Sigmoid colon (tissue), 7 donors: ENCODE measurements around the gene MOB4. TPM values are rescaled to one million over a fixed set of nuclear protein-coding genes. Genes with fewer than 3 reads are reported as not detected.
"Not testable (repeated sequence)": the region's sequence is repeated elsewhere in the genome, so short reads cannot be mapped to it uniquely, and the experiment has no call there.

Experiments
- DNase-seq: peaks from one replicate; pipeline ENCODE4 v3.0.0-alpha.2; 2019
- H3K27ac ChIP-seq, 4 donors: fragments of 200-600 bp; sonication (generic); one replicate each; pipeline ENCODE4 v1.5.1; 2016 to 2019; ENCODE audit warnings: mild to moderate bottlenecking in 1 of 4
- H3K27me3 ChIP-seq, 3 donors: fragments of 200-600 bp; sonication (generic); one replicate each; pipeline ENCODE4 v1.5.1; 2019; ENCODE audit warnings: mild to moderate bottlenecking in 1 of 3
- H3K36me3 ChIP-seq, 4 donors: fragments of 200-600 bp; sonication (generic); one replicate each; pipeline ENCODE4 v1.5.1; 2016 to 2019
- H3K4me1 ChIP-seq, 4 donors: fragments of 200-600 bp; sonication (generic); one replicate each; pipeline ENCODE4 v1.5.1; 2017 to 2019
- H3K4me3 ChIP-seq, 4 donors: fragments of 200-600 bp; sonication (generic); one replicate each; pipeline ENCODE4 v1.5.1; 2017 to 2019; ENCODE audit warnings: mild to moderate bottlenecking in 2 of 4, moderate library complexity in 1 of 4
- H3K9me3 ChIP-seq, 4 donors: fragments of 200-600 bp in 3 of 4; sonication (generic) in 3 of 4; one replicate each; pipeline versions ENCODE4 v1.5.1 to v1.6.1; 2013 to 2019
- EP300 ChIP-seq, 4 donors: sonication (generic); formaldehyde crosslinking; IDR thresholded peaks; one replicate each; pipeline ENCODE4 v1.6.1; 2017; ENCODE audit warnings: antibody characterized with exemption in 4 of 4
- POLR2A ChIP-seq, 2 donors: fragments of 450-650 bp; IDR thresholded peaks; one replicate each; pipeline ENCODE4 v1.6.1; 2016; ENCODE audit warnings: antibody characterized with exemption in 2 of 2, mild to moderate bottlenecking in 2 of 2, moderate library complexity in 2 of 2
- POLR2AphosphoS5 ChIP-seq, 4 donors: sonication (generic); formaldehyde crosslinking; IDR thresholded peaks; one replicate each; pipeline ENCODE4 v1.6.1; 2017; ENCODE audit warnings: antibody characterized with exemption in 4 of 4
- WGBS, 2 donors: extraction: QIAGEN DNeasy Blood & Tissue Kit; methylation state at CpG; one replicate each; pipeline ENCODE4 v1.1.7; 2013; 5-methylcytosine and 5-hydroxymethylcytosine counted together
- intact Hi-C: fragments of 100-400 bp; cut with DNase I; formaldehyde crosslinking; loops from one replicate; pipeline ENCODE4 v1.15.1; 2023
- polyA plus RNA-seq, 3 donors: library from polyadenylated mRNA; stranded (reverse); fragments of 200-250 nt; gene quantifications; one replicate each; pipeline ENCODE4 v1.2.3, GENCODE V29; 2013
- total RNA-seq, 4 donors: library from RNA; depleted of rRNA; stranded (reverse); fragments of >200 nt; gene quantifications; one replicate each; pipeline ENCODE4 v1.1.0, GENCODE V29; 2016
- TF ChIP-seq, protein P1 (sequence below), 4 experiments: fragments of 450-650 bp in 3 of 4; fragments of 200-600 bp in 1 of 4; IDR thresholded peaks; one replicate each; pipeline ENCODE4 v1.5.1; 2016 to 2019; ENCODE audit warnings: antibody characterized with exemption in 4 of 4, mild to moderate bottlenecking in 3 of 4, moderate library complexity in 2 of 4
- donor health status: healthy with polysubstance abuse.
- donor health status: Bipolar disorder and iron deficiency.
- donor health status: healthy.

Gene MOB4
- total and polyA plus RNA-seq, 7 donors, result 22.2 to 50.5 (median 40.3) TPM

DNA sequence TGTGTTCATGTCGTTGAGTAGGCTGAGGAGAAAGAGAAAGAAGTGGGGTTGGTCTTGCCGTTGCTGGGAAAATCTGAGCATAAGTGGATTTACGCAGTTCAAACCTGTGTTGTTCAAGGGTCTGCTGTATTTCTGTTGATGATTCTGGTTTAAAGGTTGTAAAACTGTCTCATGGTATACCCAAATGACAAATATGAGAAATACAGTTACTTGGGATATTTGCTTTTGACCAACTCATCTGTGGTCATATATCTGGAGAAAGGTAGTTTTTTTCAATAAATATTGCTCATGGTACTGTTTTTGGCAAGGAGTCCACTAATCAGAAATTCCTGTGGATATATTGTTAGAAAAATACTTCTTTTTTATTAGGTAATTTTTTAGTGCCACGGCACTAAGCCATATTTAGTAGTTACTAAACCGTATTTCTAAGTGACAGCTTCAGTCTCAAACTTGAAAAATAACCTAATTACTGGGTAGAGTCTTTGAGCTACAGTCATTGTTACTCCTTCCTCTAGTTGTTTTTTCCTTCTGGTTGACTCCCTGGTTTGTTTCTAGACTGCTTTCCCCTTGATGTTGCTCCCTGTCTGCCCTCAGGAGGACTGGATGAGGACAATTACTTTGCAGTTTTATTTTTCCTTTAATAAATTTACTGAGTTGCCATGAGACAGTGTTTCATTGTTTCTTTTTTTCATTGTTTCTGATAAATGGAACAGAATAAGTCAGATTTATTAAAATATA lies 31.5 kb downstream of the MOB4 start:
- intact Hi-C loops, result no loop called here
- Histone ChIP-seq H3K27ac (no peak overlapping the region), H3K4me1 (no peaks in the 10 kb centered on the region), H3K36me3 (peaks cover 0 to 64% (median 18%) of the 10 kb centered on the region in 4 donors), H3K27me3 (no peaks in the 10 kb centered on the region), H3K9me3 (no peaks in the 10 kb centered on the region), H3K4me3 (no peak overlapping the region)
- DNase-seq, result no peak
- TF ChIP-seq POLR2A (IDR thresholded peaks at IDR 0.05) (no peak), POLR2AphosphoS5 (IDR thresholded peaks at IDR 0.05) (no peak), EP300 (IDR thresholded peaks at IDR 0.05) (no peak)
- TF ChIP-seq, protein P1, sequence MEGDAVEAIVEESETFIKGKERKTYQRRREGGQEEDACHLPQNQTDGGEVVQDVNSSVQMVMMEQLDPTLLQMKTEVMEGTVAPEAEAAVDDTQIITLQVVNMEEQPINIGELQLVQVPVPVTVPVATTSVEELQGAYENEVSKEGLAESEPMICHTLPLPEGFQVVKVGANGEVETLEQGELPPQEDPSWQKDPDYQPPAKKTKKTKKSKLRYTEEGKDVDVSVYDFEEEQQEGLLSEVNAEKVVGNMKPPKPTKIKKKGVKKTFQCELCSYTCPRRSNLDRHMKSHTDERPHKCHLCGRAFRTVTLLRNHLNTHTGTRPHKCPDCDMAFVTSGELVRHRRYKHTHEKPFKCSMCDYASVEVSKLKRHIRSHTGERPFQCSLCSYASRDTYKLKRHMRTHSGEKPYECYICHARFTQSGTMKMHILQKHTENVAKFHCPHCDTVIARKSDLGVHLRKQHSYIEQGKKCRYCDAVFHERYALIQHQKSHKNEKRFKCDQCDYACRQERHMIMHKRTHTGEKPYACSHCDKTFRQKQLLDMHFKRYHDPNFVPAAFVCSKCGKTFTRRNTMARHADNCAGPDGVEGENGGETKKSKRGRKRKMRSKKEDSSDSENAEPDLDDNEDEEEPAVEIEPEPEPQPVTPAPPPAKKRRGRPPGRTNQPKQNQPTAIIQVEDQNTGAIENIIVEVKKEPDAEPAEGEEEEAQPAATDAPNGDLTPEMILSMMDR (IDR thresholded peaks at IDR 0.05), result no peak
- WGBS, 2 donors, result 91 to 92% methylated on average over 5 of the region's 5 CpGs

- WGBS, 2 donors, result 94% methylated on average over 5 of the region's 5 CpGs
- intact Hi-C loops, result no loop called here
- Histone ChIP-seq H3K9me3 (no peaks in the 10 kb centered on the region), H3K27me3 (no peaks in the 10 kb centered on the region), H3K4me1 (no peaks in the 10 kb centered on the region), H3K27ac (no peak overlapping the region), H3K36me3 (peaks cover 0 to 64% (median 17%) of the 10 kb centered on the region in 4 donors), H3K4me3 (no peak overlapping the region)
- TF ChIP-seq EP300 (IDR thresholded peaks at IDR 0.05) (no peak), POLR2A (IDR thresholded peaks at IDR 0.05) (no peak), POLR2AphosphoS5 (IDR thresholded peaks at IDR 0.05) (no peak)
- TF ChIP-seq, protein P1 (IDR thresholded peaks at IDR 0.05), result no peak
- DNase-seq, result no peak
Observed at GRCh38 chr2:197548582-197548981, 32.7 kb downstream of the MOB4 start.

DNA sequence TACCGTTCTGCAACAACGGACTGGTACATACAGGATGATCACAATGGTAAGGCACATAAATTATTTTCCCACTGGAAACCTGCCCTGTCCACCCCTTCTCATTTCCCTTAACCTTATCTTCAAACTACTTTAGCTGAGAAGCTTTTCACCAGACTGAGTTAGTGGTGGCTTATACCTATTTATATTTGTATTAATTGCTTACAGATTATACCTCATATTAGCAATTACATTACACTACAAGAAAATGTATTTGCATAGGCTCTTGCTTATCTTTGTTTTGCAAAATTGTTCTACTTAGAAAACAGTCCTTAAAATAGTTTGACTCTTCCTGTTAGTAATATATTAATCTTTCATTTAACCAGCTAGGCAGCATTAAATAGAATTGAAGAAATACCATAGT lies 35.4 kb downstream of the MOB4 start:
- H3K4me1 ChIP-seq, H3K27ac ChIP-seq, H3K27me3 ChIP-seq, H3K4me3 ChIP-seq, intact Hi-C loops, DNase-seq, H3K9me3 ChIP-seq: not testable (repeated sequence)
- H3K36me3 ChIP-seq, result peaks cover 8 to 72% (median 21%) of the 10 kb centered on the region in 4 donors
- WGBS, 2 donors, result 95 to 96% methylated on average over 2 of the region's 2 CpGs

DNA sequence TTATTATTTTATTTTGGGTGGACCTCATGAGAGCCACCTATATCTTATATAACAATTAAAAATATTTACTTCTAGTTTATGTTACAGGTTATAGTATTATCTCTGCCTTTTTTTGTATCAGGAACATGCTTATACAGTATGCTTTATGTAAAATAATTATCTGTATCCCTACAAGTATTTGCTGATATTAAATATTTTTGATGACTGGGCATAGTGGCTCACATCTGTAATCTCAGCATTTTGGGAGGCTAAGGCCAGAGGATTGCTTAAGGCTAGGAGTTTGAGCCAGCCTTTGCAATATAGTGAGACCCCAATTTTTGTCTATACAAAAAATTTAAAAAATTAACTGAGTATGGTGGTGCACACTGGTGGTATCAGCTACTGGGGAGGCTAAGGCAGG lies 39.6 kb downstream of the MOB4 start:
- Histone ChIP-seq H3K4me3 (no peak overlapping the region), H3K9me3 (no peaks in the 10 kb centered on the region), H3K4me1 (no peaks in the 10 kb centered on the region), H3K27ac (no peak overlapping the region), H3K27me3 (no peaks in the 10 kb centered on the region), H3K36me3 (peaks cover 8 to 63% (median 17%) of the 10 kb centered on the region in 4 donors)
- intact Hi-C loops, result no loop called here
- no peak for DNase-seq
- no peak for TF ChIP-seq POLR2A (IDR thresholded peaks at IDR 0.05)
- TF ChIP-seq EP300 (IDR thresholded peaks at IDR 0.05), result no peak
- no peak for TF ChIP-seq POLR2AphosphoS5 (IDR thresholded peaks at IDR 0.05)
- TF ChIP-seq, protein P1 (IDR thresholded peaks at IDR 0.05), result no peak

DNA sequence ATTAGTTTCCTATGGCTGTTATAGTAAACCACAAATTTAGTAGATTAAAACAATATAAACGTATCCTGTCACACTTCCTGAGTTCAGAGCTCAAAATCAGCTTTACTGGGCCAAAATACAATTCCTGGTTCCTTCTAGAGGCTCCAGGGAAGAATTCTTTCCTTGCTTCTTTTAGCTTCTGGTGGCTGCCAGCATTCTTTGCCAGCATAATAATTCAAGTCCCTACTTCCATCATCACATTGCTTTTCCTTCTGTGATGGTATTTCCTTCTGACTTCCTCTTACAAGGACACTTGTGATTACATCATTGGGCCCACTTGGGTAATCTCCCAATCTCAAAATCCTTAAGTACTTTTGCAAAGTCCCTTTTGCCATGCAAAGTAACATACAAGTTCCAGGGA lies 40.6 kb downstream of the MOB4 start:
- WGBS, 2 donors, result 67 to 81% methylated on average over 1 of the region's 1 CpG
- no peak overlapping the region for H3K4me3 ChIP-seq
- intact Hi-C loops, result no loop called here
- no peaks in the 10 kb centered on the region for H3K9me3 ChIP-seq
- H3K27ac ChIP-seq, result no peak overlapping the region
- H3K27me3 ChIP-seq, result no peaks in the 10 kb centered on the region
- TF ChIP-seq POLR2A (IDR thresholded peaks at IDR 0.05), result no peak
- TF ChIP-seq POLR2AphosphoS5 (IDR thresholded peaks at IDR 0.05), result peak in 1 of 4 donors; percentile 16
- peaks cover 8 to 62% (median 14%) of the 10 kb centered on the region in 4 donors for H3K36me3 ChIP-seq
- no peaks in the 10 kb centered on the region for H3K4me1 ChIP-seq
- DNase-seq, result no peak

- Histone ChIP-seq H3K27me3 (no peaks in the 10 kb centered on the region), H3K4me3 (no peak overlapping the region), H3K36me3 (peaks cover 8 to 48% (median 13%) of the 10 kb centered on the region in 4 donors), H3K27ac (no peak overlapping the region), H3K4me1 (no peaks in the 10 kb centered on the region), H3K9me3 (no peaks in the 10 kb centered on the region)
- no peak for DNase-seq
- 98 to 99% methylated on average over 3 of the region's 3 CpGs for WGBS, 2 donors
- no peak for TF ChIP-seq POLR2AphosphoS5 (IDR thresholded peaks at IDR 0.05)
- intact Hi-C loops, result no loop called here
Observed at GRCh38 chr2:197558393-197558792, 42.5 kb downstream of the MOB4 start.
